NCI-H1694 treated with DMSO at 0.1 percent for 48 hours (cell line): Measurements from ENCODE around the gene BMP4.

Source experiments
- DNase-seq: peaks from one replicate; lab custom pipeline; 2025; lab: John Stamatoyannopoulos, UW

BMP4 gene

GRCh38 chr14:53946404-53947093 is 10.1 kb downstream of the BMP4 start:
- no peak for DNase-seq

GRCh38 chr14:53946071-53946403 is 10.6 kb downstream of the BMP4 start:
- DNase-seq, result no peak

- DNase-seq, result no peak
Measured at GRCh38 chr14:53943751-53944083, 12.9 kb downstream of the BMP4 start.

GRCh38 chr14:53942970-53943750 is 13.5 kb downstream of the BMP4 start:
- no peak for DNase-seq

GRCh38 chr14:53938136-53938837 is 18.3 kb downstream of the BMP4 start:
- DNase-seq, result no peak

- no peak for DNase-seq
Measured at GRCh38 chr14:53934778-53935414, 21.7 kb downstream of the BMP4 start.

- DNase-seq, result no peak
Measured at GRCh38 chr14:53932966-53933365, 23.7 kb downstream of the BMP4 start.

GRCh38 chr14:53929871-53930715 is 26.5 kb downstream of the BMP4 start:
- no peak for DNase-seq

- DNase-seq, result no peak
Measured at GRCh38 chr14:53927171-53927570, 29.5 kb downstream of the BMP4 start.

GRCh38 chr14:53925201-53925766 is 31.3 kb downstream of the BMP4 start:
- no peak for DNase-seq

GRCh38 chr14:53924753-53925152 is 31.9 kb downstream of the BMP4 start:
- no peak for DNase-seq

- no peak for DNase-seq
Measured at GRCh38 chr14:53921027-53921426, 35.6 kb downstream of the BMP4 start.

- no peak for DNase-seq
Measured at GRCh38 chr14:53916239-53916638, 40.4 kb downstream of the BMP4 start.

GRCh38 chr14:53915364-53916014 is 41.1 kb downstream of the BMP4 start:
- DNase-seq, result no peak

- DNase-seq, result no peak
Measured at GRCh38 chr14:53912021-53912420, 44.6 kb downstream of the BMP4 start.

GRCh38 chr14:53908416-53908815 is 48.2 kb downstream of the BMP4 start:
- no peak for DNase-seq

- DNase-seq, result no peak
Measured at GRCh38 chr14:53902307-53902706, 54.3 kb downstream of the BMP4 start.

- DNase-seq, result no peak
Measured at GRCh38 chr14:53900499-53900898, 56.1 kb downstream of the BMP4 start.
